K562 (cell line): Measurements from ENCODE around the gene RGMB. TPM values are rescaled to one million over a fixed set of nuclear protein-coding genes. Genes with fewer than 3 reads are reported as not detected.

Experiments
- BDP1 ChIP-seq: IDR thresholded peaks from 3 replicates; pipeline ENCODE4 v1.6.1; 2011; ENCODE audit not compliant: insufficient read length, insufficient read depth
- KDM4B ChIP-seq, 2 experiments: fragments of 450-650 bp in 1 of 2; sonication (generic) in 1 of 2; IDR thresholded peaks; 2 replicates each; pipeline ENCODE4 v1.6.1; 2016 to 2017; ENCODE audit warnings: borderline replicate concordance in 2 of 2, antibody characterized with exemption in 1 of 2, low read depth in 1 of 2, mild to moderate bottlenecking in 1 of 2
- MEF2A ChIP-seq: IDR thresholded peaks from 2 replicates; pipeline ENCODE4 v1.6.1; 2011; ENCODE audit warnings: low read depth, mild to moderate bottlenecking, low read length, moderate library complexity; ENCODE audit not compliant: control insufficient read depth
- RB1 ChIP-seq: fragments of 450-650 bp; IDR thresholded peaks from 2 replicates; pipeline ENCODE4 v1.6.1; 2017; ENCODE audit warnings: low read depth, mild to moderate bottlenecking
- TCFL5 ChIP-seq: fragments of 250-450 bp; sonication (Bioruptor Pico); conservative IDR thresholded peaks from 2 replicates; pipeline ENCODE4 v1.6.1; 2021; ENCODE audit warnings: mild to moderate bottlenecking, moderate library complexity, matching md5 sums
- VEZF1 ChIP-seq: fragments of 200-800 bp; sonication (Bioruptor generic); IDR thresholded peaks from 2 replicates; pipeline ENCODE4 v1.6.1; 2017; ENCODE audit warnings: missing genetic modification characterization, missing compliant biosample characterization
- YY1 ChIP-seq, 3 experiments: IDR thresholded peaks; 2 replicates each; pipeline ENCODE4 v1.6.1; 2011; ENCODE audit warnings: low read length in 2 of 3, mild to moderate bottlenecking in 2 of 3, moderate library complexity in 2 of 3, borderline replicate concordance in 1 of 3, control low read depth in 1 of 3, low read depth in 1 of 3; ENCODE audit not compliant: insufficient read depth in 3 of 3, insufficient replicate concordance in 2 of 3, control insufficient read depth in 1 of 3, insufficient read length in 1 of 3; ENCODE audit errors: extremely low read depth in 1 of 3
- ZBTB11 ChIP-seq, 3 experiments: fragments of 200-800 bp in 1 of 3; fragments of 250-450 bp in 1 of 3; fragments of 450-650 bp in 1 of 3; sonication (Bioruptor Pico) in 1 of 3; sonication (Bioruptor generic) in 1 of 3; formaldehyde crosslinking in 1 of 3; IDR thresholded peaks; 2 replicates each; pipeline versions ENCODE4 v1.6.1 to v1.8.0; 2016 to 2022; ENCODE audit warnings: mild to moderate bottlenecking in 2 of 3, missing genetic modification characterization in 2 of 3, missing compliant biosample characterization in 1 of 3, moderate library complexity in 1 of 3
- ZEB2 ChIP-seq: fragments of 450-650 bp; IDR thresholded peaks from 2 replicates; pipeline ENCODE4 v1.6.1; 2016
- ZSCAN32 ChIP-seq: fragments of 450-650 bp; formaldehyde crosslinking; IDR thresholded peaks from 2 replicates; pipeline ENCODE4 v1.4.0; 2020; ENCODE audit warnings: mild to moderate bottlenecking, moderate library complexity
- polyA plus RNA-seq, 8 experiments: library from polyadenylated mRNA; depleted of rRNA in 4 of 8; stranded (reverse) in 5 of 8; unstranded in 3 of 8; fragments of >200 nt; fragmentation: Nextera tagmentation in 2 of 8; fragmentation: Illumina TruSeq in 1 of 8; extraction: Ambion mirVana in 2 of 8; extraction: Trizol in 1 of 8; gene quantifications; 2 replicates each; pipeline versions ENCODE4 v1.2.1 to v1.2.3, GENCODE V29; 2011 to 2014; ENCODE audit warnings: inconsistent platforms in 1 of 8, missing spikeins in 1 of 8
- total RNA-seq, 7 experiments: library from RNA; depleted of rRNA in 6 of 7; stranded (reverse); fragments of >200 nt in 6 of 7; fragmentation: Illumina TruSeq in 2 of 7; extraction: Trizol in 2 of 7; gene quantifications; 2 replicates each; pipeline versions ENCODE4 v1.2.1 to v1.2.3, GENCODE V29; 2011 to 2021; ENCODE audit warnings: low replicate concordance in 1 of 7

RGMB gene
- total and polyA plus RNA-seq, 9 of the 15 experiments (the other 6 are each of a cell fraction or from before 2014, with no cell fraction given): 0.03 to 0.38 TPM; not detected in 7

- TF ChIP-seq VEZF1 (CRISPR knock-in tag): no peak
- TF ChIP-seq TCFL5 (CRISPR knock-in tag): no peak
- TF ChIP-seq RB1: no peak
- no peak for TF ChIP-seq YY1 (IDR thresholded peaks at IDR 0.05; ENCODE audit: borderline replicate concordance in 1 of 3, control insufficient read depth in 1 of 3, extremely low read depth in 1 of 3, insufficient read depth in 3 of 3, insufficient read length in 1 of 3, insufficient replicate concordance in 2 of 3, low read depth in 1 of 3, low read length in 2 of 3)
- TF ChIP-seq ZBTB11 (CRISPR knock-in tag; IDR thresholded peaks at IDR 0.05): no peak
- TF ChIP-seq KDM4B (IDR thresholded peaks at IDR 0.05; ENCODE audit: borderline replicate concordance in 2 of 2, low read depth in 1 of 2): no peak
- no peak for TF ChIP-seq ZEB2
- TF ChIP-seq BDP1: no peak
- no peak for TF ChIP-seq ZSCAN32 (CRISPR knock-in tag)
- TF ChIP-seq MEF2A: no peak
Measured at GRCh38 chr5:98779264-98779877, 5.9 kb downstream of the RGMB start (continued).
